ENCODE results near the gene PINLYP. TPM values are rescaled to one million over a fixed set of nuclear protein-coding genes. Genes with fewer than 3 reads are reported as not detected.
"Not testable (repeated sequence)": the region's sequence is repeated elsewhere in the genome, so short reads cannot be mapped to it uniquely, and the experiment has no call there.

PINLYP gene
- total RNA-seq, 1 experiment from 2014 or later, result not detected

- intact Hi-C loops (cut with micrococcal nuclease; ENCODE audit: unreplicated experiment), result no loop called here
- Mint-ChIP-seq H3K27ac (ENCODE audit: unreplicated experiment) (no peak overlapping the region), H3K27me3 (ENCODE audit: insufficient read depth, unreplicated experiment) (no peaks in the 10 kb centered on the region), H3K36me3 (ENCODE audit: insufficient read depth, unreplicated experiment) (peaks cover 4% of the 10 kb centered on the region), H3K4me1 (ENCODE audit: low read depth, unreplicated experiment) (no peaks in the 10 kb centered on the region), H3K4me3 (ENCODE audit: unreplicated experiment) (no peak overlapping the region), H3K9me3 (ENCODE audit: unreplicated experiment) (no peaks in the 10 kb centered on the region)
- ChIA-PET POLR2A (interaction anchor here (0.6 kb wide), 1 partner anchor 12 kb away, joined by 3 read pairs; the partner anchor contains the start of genes IRGQ and ZNF576), CTCF (interaction anchor here (0.6 to 1.4 kb wide), 2 partner anchors 10 to 66 kb away, joined by 7 to 8 read pairs; no protein-coding TSS in a partner anchor)
- no peak for DNase-seq
- no TSS peak for BruUV-seq (replicated peaks)
- Histone ChIP-seq H3K4me1 (no peaks in the 10 kb centered on the region), H3K27me3 (replicated peaks; ENCODE audit: control insufficient read depth, insufficient read depth, low read length) (no peaks in the 10 kb centered on the region; the same call in 1 of the 2 replicates), H3K4me3 (ENCODE audit: low read depth, low read length) (no peak overlapping the region), H3K9me3 (no peaks in the 10 kb centered on the region), H3K36me3 (ENCODE audit: control insufficient read depth, insufficient read depth, low read length) (no peaks in the 10 kb centered on the region)
- TF ChIP-seq CTCF (IDR thresholded peaks at IDR 0.05; ENCODE audit: insufficient read depth in 1 of 2, low read depth in 1 of 2, low read length in 1 of 2, severe bottlenecking in 1 of 2, unreplicated experiment in 1 of 2), result no peak
These were observed 8.9 kb downstream of the PINLYP start for GRCh38 chr19:43584484-43584883.

GRCh38 chr19:43586346-43586745 lies 10.7 kb downstream of the PINLYP start:
- Histone ChIP-seq H3K4me3 (ENCODE audit: low read depth, low read length) (no peak overlapping the region), H3K9me3 (no peaks in the 10 kb centered on the region), H3K36me3 (ENCODE audit: control insufficient read depth, insufficient read depth, low read length) (no peaks in the 10 kb centered on the region), H3K4me1 (no peaks in the 10 kb centered on the region), H3K27me3 (replicated peaks; ENCODE audit: control insufficient read depth, insufficient read depth, low read length) (no peaks in the 10 kb centered on the region; the same call in 1 of the 2 replicates)
- TF ChIP-seq CTCF (IDR thresholded peaks at IDR 0.05; ENCODE audit: insufficient read depth in 1 of 2, low read depth in 1 of 2, low read length in 1 of 2, severe bottlenecking in 1 of 2, unreplicated experiment in 1 of 2), result no peak
- no peaks in the 10 kb centered on the region for H3K4me1 Mint-ChIP-seq (ENCODE audit: low read depth, unreplicated experiment)
- ChIA-PET CTCF (no interaction called here), POLR2A (no interaction called here)
- intact Hi-C loops (cut with micrococcal nuclease; ENCODE audit: unreplicated experiment), result no loop called here
- no peak overlapping the region for H3K27ac Mint-ChIP-seq (ENCODE audit: unreplicated experiment)
- H3K27me3 Mint-ChIP-seq (ENCODE audit: insufficient read depth, unreplicated experiment), result no peaks in the 10 kb centered on the region
- BruUV-seq (replicated peaks), result no TSS peak
- no peak overlapping the region for H3K4me3 Mint-ChIP-seq (ENCODE audit: unreplicated experiment)
- no peak for DNase-seq
- H3K9me3 Mint-ChIP-seq (ENCODE audit: unreplicated experiment), result no peaks in the 10 kb centered on the region
- peaks cover 20% of the 10 kb centered on the region for H3K36me3 Mint-ChIP-seq (ENCODE audit: insufficient read depth, unreplicated experiment)

GRCh38 chr19:43587029-43587428 lies 11.4 kb downstream of the PINLYP start:
- POLR2A ChIA-PET; DNase-seq; H3K36me3 ChIP-seq (ENCODE audit: control insufficient read depth, insufficient read depth, low read length); H3K4me3 Mint-ChIP-seq (ENCODE audit: unreplicated experiment); H3K27me3 Mint-ChIP-seq (ENCODE audit: insufficient read depth, unreplicated experiment); H3K4me3 ChIP-seq (ENCODE audit: low read depth, low read length); H3K27me3 ChIP-seq (replicated peaks; ENCODE audit: control insufficient read depth, insufficient read depth, low read length); H3K4me1 ChIP-seq; H3K4me1 Mint-ChIP-seq (ENCODE audit: low read depth, unreplicated experiment); BruUV-seq (replicated peaks); H3K9me3 Mint-ChIP-seq (ENCODE audit: unreplicated experiment); intact Hi-C loops (cut with micrococcal nuclease; ENCODE audit: unreplicated experiment); H3K27ac Mint-ChIP-seq (ENCODE audit: unreplicated experiment); H3K9me3 ChIP-seq: not testable (repeated sequence)
- peaks cover 20% of the 10 kb centered on the region for H3K36me3 Mint-ChIP-seq (ENCODE audit: insufficient read depth, unreplicated experiment)
- CTCF ChIA-PET, result interaction anchor here (0.6 kb wide), 1 partner anchor 82 kb away, joined by 6 read pairs; no protein-coding TSS in a partner anchor

- Histone ChIP-seq H3K27me3 (replicated peaks; ENCODE audit: control insufficient read depth, insufficient read depth, low read length) (no peaks in the 10 kb centered on the region; the same call in 1 of the 2 replicates), H3K4me3 (ENCODE audit: low read depth, low read length) (no peak overlapping the region), H3K36me3 (ENCODE audit: control insufficient read depth, insufficient read depth, low read length) (no peaks in the 10 kb centered on the region), H3K4me1 (no peaks in the 10 kb centered on the region), H3K9me3 (no peaks in the 10 kb centered on the region)
- intact Hi-C loops (cut with micrococcal nuclease; ENCODE audit: unreplicated experiment), result no loop called here
- H3K36me3 Mint-ChIP-seq (ENCODE audit: insufficient read depth, unreplicated experiment), result peaks cover 30% of the 10 kb centered on the region
- no peak for DNase-seq
- H3K27ac Mint-ChIP-seq (ENCODE audit: unreplicated experiment), result no peak overlapping the region
- no peak for TF ChIP-seq CTCF (IDR thresholded peaks at IDR 0.05; ENCODE audit: insufficient read depth in 1 of 2, low read depth in 1 of 2, low read length in 1 of 2, severe bottlenecking in 1 of 2, unreplicated experiment in 1 of 2)
- CTCF ChIA-PET, result no interaction called here
- no TSS peak for BruUV-seq (replicated peaks)
- POLR2A ChIA-PET, result no interaction called here
- H3K9me3 Mint-ChIP-seq (ENCODE audit: unreplicated experiment), result no peaks in the 10 kb centered on the region
- H3K27me3 Mint-ChIP-seq (ENCODE audit: insufficient read depth, unreplicated experiment), result no peaks in the 10 kb centered on the region
- no peak overlapping the region for H3K4me3 Mint-ChIP-seq (ENCODE audit: unreplicated experiment)
- peaks cover 7% of the 10 kb centered on the region for H3K4me1 Mint-ChIP-seq (ENCODE audit: low read depth, unreplicated experiment)
These were observed 13.7 kb downstream of the PINLYP start for GRCh38 chr19:43589277-43589676.

Measured in Caco-2 (cell line).